ENCODE data around the gene C16orf92. TPM values are rescaled to one million over a fixed set of nuclear protein-coding genes. Genes with fewer than 3 reads are reported as not detected.

The C16orf92 gene
- total RNA-seq, 1 donor from 2014 or later, result not detected

- Mint-ChIP-seq H3K27ac (peak overlapping the region; percentile 54), H3K27me3 (ENCODE audit: insufficient read depth, low read depth) (peaks cover 11% of the 10 kb centered on the region), H3K9me3 (no peaks in the 10 kb centered on the region), H3K36me3 (peaks cover 5% of the 10 kb centered on the region), H3K4me3 (peak overlapping the region; percentile 97), H3K4me1 (peaks cover 26% of the 10 kb centered on the region)
- no peaks in the 10 kb centered on the region for H3K27me3 ChIP-seq
- H4K20me1 ChIP-seq (ENCODE audit: low read depth), result no peaks in the 10 kb centered on the region
- H3K79me2 ChIP-seq (ENCODE audit: low read depth), result peaks cover 12% of the 10 kb centered on the region
- no peak overlapping the region for H3K27ac ChIP-seq
- H3K4me1 ChIP-seq, result peaks cover 12% of the 10 kb centered on the region
- H3K9me3 ChIP-seq (ENCODE audit: low read depth), result no peaks in the 10 kb centered on the region
- peaks cover 20% of the 10 kb centered on the region for H3F3A ChIP-seq (ENCODE audit: low read depth)
- peak overlapping the region; percentile 34 for H3K9ac ChIP-seq
- DNase-seq (ENCODE audit: low spot score), result no peak
- TF ChIP-seq EZH2 (IDR thresholded peaks at IDR 0.05) (no peak), CTCF (IDR thresholded peaks at IDR 0.05) (no peak), EZH2phosphoT487 (IDR thresholded peaks at IDR 0.05) (no peak)
- peak overlapping the region; percentile 78 for H3K4me2 ChIP-seq
- peak overlapping the region; percentile 89 for H2AFZ ChIP-seq (replicated peaks)
- peak overlapping the region; percentile 80 for H3K4me3 ChIP-seq
- H3K36me3 ChIP-seq, result no peaks in the 10 kb centered on the region
Observed at GRCh38 chr16:29996766-29997250, 26.2 kb upstream of the C16orf92 start.

- H3K9me3 ChIP-seq (ENCODE audit: low read depth), result no peaks in the 10 kb centered on the region
- peaks cover 4% of the 10 kb centered on the region for H3K36me3 Mint-ChIP-seq
Observed at GRCh38 chr16:29999605-30000004, 23.4 kb upstream of the C16orf92 start.

GRCh38 chr16:30000735-30001631 is 22.0 kb upstream of the C16orf92 start:
- no peaks in the 10 kb centered on the region for H3K36me3 ChIP-seq
- H3K4me3 ChIP-seq, result no peak overlapping the region
- H3K27me3 Mint-ChIP-seq (ENCODE audit: insufficient read depth, low read depth), result peaks cover 9% of the 10 kb centered on the region

More at GRCh38 chr16:29999605-30000004, 23.4 kb upstream of the C16orf92 start:
- H3K27ac ChIP-seq, result no peak overlapping the region
- H3K4me3 ChIP-seq, result no peak overlapping the region
- H4K20me1 ChIP-seq (ENCODE audit: low read depth), result peaks cover 4% of the 10 kb centered on the region
- H3K4me1 ChIP-seq, result peaks cover 9% of the 10 kb centered on the region
- H3K9ac ChIP-seq, result no peak overlapping the region
- no peaks in the 10 kb centered on the region for H3K36me3 ChIP-seq
- no peak overlapping the region for H3K4me3 Mint-ChIP-seq
- H3K4me1 Mint-ChIP-seq, result peaks cover 14% of the 10 kb centered on the region
- no peaks in the 10 kb centered on the region for H3K27me3 ChIP-seq
- H3K27ac Mint-ChIP-seq, result no peak overlapping the region
- H3K27me3 Mint-ChIP-seq (ENCODE audit: insufficient read depth, low read depth), result peaks cover 9% of the 10 kb centered on the region
- TF ChIP-seq CTCF (IDR thresholded peaks at IDR 0.05) (no peak), EZH2 (IDR thresholded peaks at IDR 0.05) (no peak), EZH2phosphoT487 (IDR thresholded peaks at IDR 0.05) (no peak)
- peaks cover 12% of the 10 kb centered on the region for H3K79me2 ChIP-seq (ENCODE audit: low read depth)
- no peaks in the 10 kb centered on the region for H3K9me3 Mint-ChIP-seq
- H3F3A ChIP-seq (ENCODE audit: low read depth), result peaks cover 12% of the 10 kb centered on the region
- DNase-seq (ENCODE audit: low spot score), result no peak
- no peak overlapping the region for H3K4me2 ChIP-seq
- no peak overlapping the region for H2AFZ ChIP-seq (replicated peaks)

More at GRCh38 chr16:30000735-30001631, 22.0 kb upstream of the C16orf92 start:
- Mint-ChIP-seq H3K27ac (no peak overlapping the region), H3K9me3 (no peaks in the 10 kb centered on the region), H3K36me3 (peaks cover 4% of the 10 kb centered on the region), H3K4me1 (peaks cover 10% of the 10 kb centered on the region), H3K4me3 (no peak overlapping the region)
- DNase-seq (ENCODE audit: low spot score), result no peak
- H3F3A ChIP-seq (ENCODE audit: low read depth), result no peaks in the 10 kb centered on the region
- no peaks in the 10 kb centered on the region for H3K27me3 ChIP-seq
- no peak overlapping the region for H3K9ac ChIP-seq
- H3K79me2 ChIP-seq (ENCODE audit: low read depth), result peaks cover 12% of the 10 kb centered on the region
- peaks cover 7% of the 10 kb centered on the region for H3K4me1 ChIP-seq
- H3K27ac ChIP-seq, result no peak overlapping the region
- no peaks in the 10 kb centered on the region for H3K9me3 ChIP-seq (ENCODE audit: low read depth)
- no peak overlapping the region for H2AFZ ChIP-seq (replicated peaks)
- H4K20me1 ChIP-seq (ENCODE audit: low read depth), result peaks cover 4% of the 10 kb centered on the region
- no peak overlapping the region for H3K4me2 ChIP-seq
- TF ChIP-seq CTCF (IDR thresholded peaks at IDR 0.05), result peak; percentile 36
- no peak for TF ChIP-seq EZH2phosphoT487 (IDR thresholded peaks at IDR 0.05)

Data from neural progenitor cell (in vitro differentiated cells).